HG03354 (cell line): ENCODE data around the gene TMEM117.

Experiments
- ATAC-seq: cut with Tn5 transposase; IDR thresholded peaks from one replicate; pipeline ENCODE4 v1.9.1; 2021; ENCODE audit warnings: mild to moderate bottlenecking; ENCODE audit not compliant: unreplicated experiment, poor library complexity, severe bottlenecking

Gene TMEM117

DNA sequence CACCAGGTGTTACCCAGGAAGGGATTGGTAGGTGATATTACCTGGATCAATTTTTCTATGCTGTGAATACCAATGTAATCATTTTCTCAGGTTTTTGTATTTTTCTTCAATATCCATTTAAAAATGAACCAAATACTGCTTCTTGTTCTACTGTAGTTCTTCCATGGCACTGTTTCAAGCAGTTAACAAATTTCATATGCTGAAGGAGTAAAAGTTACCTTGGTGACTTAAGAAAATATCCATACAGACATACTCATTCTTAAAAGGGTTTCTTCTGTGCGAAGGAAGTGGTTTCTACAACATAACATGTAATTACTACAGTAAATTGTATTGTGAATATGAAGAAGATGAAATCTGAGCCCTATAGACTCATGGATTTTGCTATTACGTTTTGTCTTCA lies 222.5 kb downstream of the TMEM117 start:
- ATAC-seq, result no peak

DNA sequence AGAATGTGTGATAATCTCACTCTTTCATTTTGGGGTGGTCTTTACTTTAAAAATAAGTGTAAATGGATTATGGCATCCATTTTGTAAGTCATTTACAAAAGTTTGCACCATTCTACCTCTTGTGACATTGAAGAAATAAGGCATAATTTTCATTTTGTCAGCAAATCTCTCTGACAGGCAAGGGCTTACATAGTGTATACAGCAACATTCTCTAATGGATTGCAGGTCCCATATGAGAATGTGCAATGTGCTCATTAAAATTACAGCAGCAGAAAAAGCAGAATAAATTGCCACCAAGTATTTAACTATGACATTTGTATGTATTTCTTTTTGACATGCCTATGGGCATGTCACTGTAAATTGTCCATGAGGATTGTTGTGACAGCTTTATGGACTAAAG lies 223.6 kb downstream of the TMEM117 start:
- no peak for ATAC-seq

- no peak for ATAC-seq
Observed at GRCh38 chr12:44063671-44064070, 227.8 kb downstream of the TMEM117 start.

GRCh38 chr12:44076871-44077270 lies 241.0 kb downstream of the TMEM117 start:
- ATAC-seq, result no peak

GRCh38 chr12:44077294-44077693 lies 241.4 kb downstream of the TMEM117 start:
- ATAC-seq, result no peak

GRCh38 chr12:44078273-44078672 lies 242.4 kb downstream of the TMEM117 start:
- ATAC-seq, result no peak

GRCh38 chr12:44088647-44089046 lies 252.8 kb downstream of the TMEM117 start:
- no peak for ATAC-seq

DNA sequence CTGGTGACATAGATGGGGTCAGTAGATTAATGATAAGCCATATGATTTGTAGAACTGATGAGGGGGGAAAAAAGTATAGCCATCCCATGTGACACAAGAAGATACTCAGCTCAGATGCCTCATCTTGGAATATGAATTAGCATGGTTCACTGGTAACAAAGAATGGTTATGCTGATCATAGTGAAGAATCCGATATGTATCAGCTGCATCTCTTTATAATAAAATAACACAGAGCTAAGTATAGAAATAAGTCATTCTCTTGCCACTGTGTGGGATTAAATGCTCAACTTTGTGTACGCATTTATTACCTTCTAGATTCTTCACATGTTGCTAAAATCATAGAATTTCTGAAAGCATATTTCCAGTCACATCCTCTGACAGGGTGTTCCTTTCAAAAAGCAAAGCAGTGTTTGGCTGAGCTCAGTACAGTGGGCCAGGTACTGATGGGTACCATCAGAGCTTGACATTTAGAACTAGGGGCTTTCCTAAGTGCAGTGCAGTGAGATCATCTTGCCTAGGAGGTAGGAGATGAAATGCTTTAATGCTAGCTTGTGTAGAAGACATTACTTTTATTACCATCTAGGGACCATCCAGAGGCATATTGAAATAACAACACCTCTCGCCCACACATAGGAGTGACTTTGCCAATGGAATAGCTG lies 256.2 kb downstream of the TMEM117 start:
- ATAC-seq, result no peak

- no peak for ATAC-seq
Observed at GRCh38 chr12:44098786-44099185, 262.9 kb downstream of the TMEM117 start.

DNA sequence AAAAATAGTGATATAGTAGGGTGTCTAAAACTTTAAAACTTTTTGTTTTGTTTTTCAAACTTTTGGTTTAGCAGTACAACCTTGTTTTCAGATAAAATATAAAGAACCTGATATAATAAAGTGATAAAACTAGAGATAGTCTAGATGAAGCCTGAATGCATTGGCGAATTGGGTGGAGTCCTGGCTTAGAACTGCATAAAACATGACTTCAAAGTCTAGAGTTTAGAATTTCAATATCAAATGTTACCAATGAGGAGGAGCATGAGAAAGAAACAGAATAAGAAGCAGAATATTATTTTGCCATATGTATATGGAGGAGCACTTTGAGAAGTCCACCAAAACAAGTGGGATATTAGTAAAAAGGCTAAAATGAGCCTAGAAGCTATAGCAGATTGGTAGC lies 263.6 kb downstream of the TMEM117 start:
- no peak for ATAC-seq

DNA sequence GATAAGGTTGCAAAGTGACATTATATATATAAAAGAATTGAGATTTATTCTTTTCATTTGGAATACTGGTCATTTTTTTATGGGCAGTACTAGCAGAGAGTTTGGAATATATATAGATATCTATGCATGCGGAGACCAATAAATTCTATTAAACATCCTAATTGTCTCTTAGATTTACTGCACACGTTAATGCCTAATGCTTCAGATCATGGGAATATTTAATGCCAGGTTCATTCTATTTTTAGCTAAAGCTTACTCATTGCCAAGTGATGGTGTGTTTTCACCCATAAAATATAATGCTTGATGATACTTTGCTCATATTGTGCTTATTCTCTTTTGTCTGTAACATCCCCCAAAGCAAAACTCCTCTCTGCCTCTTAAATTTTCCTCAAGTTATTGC lies 264.4 kb downstream of the TMEM117 start:
- no peak for ATAC-seq

GRCh38 chr12:44101475-44101874 lies 265.6 kb downstream of the TMEM117 start:
- no peak for ATAC-seq

DNA sequence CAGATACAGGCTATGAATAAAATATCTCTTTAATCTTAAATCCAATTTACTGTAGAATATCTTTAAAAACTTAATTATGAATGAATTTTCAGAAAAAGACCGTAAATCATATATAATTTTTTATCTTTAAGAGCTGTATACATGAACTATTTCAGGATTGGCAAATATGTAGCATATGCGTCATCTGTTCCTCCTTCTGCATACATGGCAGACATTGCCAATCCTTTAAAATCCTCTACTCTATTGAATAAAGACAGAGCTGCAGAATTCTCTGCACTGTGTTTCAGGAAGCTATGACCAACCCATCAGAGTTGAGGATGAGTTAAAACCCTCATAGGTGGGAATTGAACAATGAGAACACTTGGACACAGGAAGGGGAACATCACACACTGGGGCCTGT lies 279.0 kb downstream of the TMEM117 start:
- ATAC-seq, result no peak

- ATAC-seq, result no peak
Observed at GRCh38 chr12:44117337-44117736, 281.5 kb downstream of the TMEM117 start.

GRCh38 chr12:44118946-44119345 lies 283.1 kb downstream of the TMEM117 start:
- no peak for ATAC-seq

DNA sequence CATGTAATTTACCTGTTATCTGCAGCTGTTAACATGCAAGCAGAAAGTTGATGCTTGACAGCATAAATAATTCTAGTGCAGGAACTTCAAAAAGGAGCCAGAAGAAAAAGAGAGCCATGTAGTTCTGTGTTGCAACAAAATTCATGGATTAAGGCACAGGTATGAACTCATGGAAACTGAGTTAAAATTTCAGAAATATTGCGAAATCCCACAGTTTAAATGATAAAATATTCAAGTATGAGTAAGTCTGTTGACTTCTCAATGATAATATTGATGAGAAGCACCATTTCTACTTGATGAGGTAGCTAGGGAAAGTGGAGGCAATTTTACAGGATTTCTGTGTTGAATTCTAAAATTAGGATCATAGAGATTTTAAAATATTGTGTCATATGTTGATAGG lies 290.9 kb downstream of the TMEM117 start:
- no peak for ATAC-seq

DNA sequence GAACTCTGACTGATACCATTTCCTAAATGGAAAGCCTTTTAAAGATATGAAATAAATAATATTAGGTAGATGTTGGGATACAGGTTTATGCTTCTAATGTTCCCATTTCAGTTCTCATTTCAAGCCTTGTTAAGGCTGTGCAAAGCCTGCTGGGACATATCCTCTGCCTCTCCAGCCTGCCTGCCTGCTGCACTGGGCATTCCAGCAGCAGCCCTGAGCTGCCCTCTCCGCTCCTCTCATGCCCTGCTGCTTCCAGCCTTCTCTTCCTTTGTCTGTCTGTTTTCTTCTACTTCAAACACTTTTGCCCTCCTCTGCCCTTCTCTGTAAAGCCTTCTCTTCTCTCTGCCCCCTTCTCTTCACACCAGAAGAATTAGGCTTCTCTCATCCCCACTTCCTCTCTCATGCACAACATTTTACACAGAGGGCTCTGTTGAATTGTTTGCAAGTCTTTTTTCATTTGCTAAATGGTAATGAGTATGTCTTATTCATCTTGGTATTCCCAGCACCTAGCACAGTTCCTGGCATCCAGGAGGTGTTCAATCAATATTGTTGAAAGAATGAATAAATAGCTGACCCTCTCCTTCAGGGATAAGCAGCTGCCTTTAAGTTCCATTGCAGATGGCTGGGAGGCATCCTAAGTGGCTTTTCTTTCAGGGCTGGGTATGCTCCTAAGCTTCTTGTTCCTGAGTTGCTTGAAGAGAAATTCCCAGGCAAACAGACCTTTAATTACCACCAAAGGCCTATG lies 292.3 kb downstream of the TMEM117 start:
- no peak for ATAC-seq

DNA sequence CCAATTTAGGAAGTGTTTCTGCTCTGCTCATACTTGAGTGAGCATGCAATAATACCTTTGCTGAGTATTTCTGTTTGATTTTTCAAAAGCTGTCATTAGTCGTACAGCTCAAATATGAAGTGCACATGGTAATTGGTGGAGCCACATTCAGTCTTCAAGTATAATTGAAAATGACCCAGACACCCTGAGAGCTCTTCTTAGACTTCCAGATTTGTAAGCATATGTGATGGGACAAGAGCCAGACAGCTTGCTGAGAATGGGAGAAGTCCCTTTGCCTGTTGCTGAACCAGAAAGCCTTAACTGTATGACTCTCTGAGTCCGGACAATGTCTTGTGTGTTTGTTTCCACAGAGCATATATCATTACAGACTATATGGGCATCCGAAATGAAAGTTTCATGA lies 307.3 kb downstream of the TMEM117 start:
- no peak for ATAC-seq

- ATAC-seq, result no peak
Observed at GRCh38 chr12:44148936-44149335, 313.1 kb downstream of the TMEM117 start.

DNA sequence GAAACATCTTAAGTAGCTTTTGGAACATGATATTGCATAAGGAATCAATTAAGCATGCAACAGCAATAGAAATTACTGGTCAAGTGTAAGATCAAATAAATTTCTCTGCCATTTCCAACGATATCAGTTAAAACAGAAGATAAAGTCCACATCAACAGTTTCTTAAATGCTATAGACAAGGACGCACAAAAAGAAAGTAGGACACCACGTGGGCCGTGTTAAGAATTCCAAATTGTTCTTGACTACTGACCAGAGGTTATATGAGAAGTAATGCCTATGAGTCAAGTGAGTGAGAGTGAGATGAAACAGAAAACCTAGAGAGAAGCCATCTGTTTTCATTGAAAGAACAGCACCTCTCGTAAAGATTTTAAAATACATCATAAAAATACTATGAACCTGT lies 318.2 kb downstream of the TMEM117 start:
- no peak for ATAC-seq

GRCh38 chr12:44155358-44155757 lies 319.5 kb downstream of the TMEM117 start:
- ATAC-seq, result no peak

DNA sequence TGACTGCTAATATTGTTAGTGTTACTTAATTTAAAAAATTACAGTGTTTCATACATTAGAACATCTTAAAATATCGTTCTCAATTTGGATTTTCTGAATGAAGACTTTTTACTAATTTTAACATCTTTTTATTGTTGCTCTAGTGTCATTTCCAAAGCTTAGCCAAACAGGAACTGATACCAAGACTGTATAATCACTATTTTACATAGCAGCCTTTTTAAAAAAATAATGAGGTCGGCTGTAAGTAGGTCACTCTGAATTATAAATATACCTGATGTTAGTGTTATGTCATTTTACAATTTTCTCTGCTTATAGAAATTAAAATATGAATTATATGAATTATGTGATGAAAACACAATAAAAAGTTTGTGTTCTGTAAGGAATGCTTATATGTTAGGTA lies 321.5 kb downstream of the TMEM117 start:
- ATAC-seq, result peak; percentile 73
